HL-60 (cell line): ENCODE measurements around the gene RAB3IP.

Source experiments
- DNase-seq, 2 experiments: peaks; one replicate each; pipeline ENCODE4 v3.0.0-alpha.2; 2010 to 2020; ENCODE audit warnings: low read depth in 1 of 2, low spot score in 1 of 2
- H3K27ac ChIP-seq: fragments of 250-450 bp; sonication (Bioruptor Pico); replicated peaks from 2 replicates; pipeline ENCODE4 v1.5.1; 2020; ENCODE audit warnings: mild to moderate bottlenecking, moderate library complexity
- H3K27me3 ChIP-seq: fragments of 250-450 bp; sonication (Bioruptor Pico); 2 replicates; pipeline ENCODE4 v1.5.1; 2021; ENCODE audit warnings: mild to moderate bottlenecking, moderate library complexity; ENCODE audit not compliant: insufficient read depth, poor library complexity, severe bottlenecking
- H3K4me3 ChIP-seq: replicated peaks from 2 replicates; pipeline ENCODE4 v1.5.1; 2011; ENCODE audit warnings: mild to moderate bottlenecking, control low read depth, low read length; ENCODE audit not compliant: insufficient read depth
- CTCF ChIP-seq: IDR thresholded peaks from one replicate; pipeline ENCODE4 v1.5.1; 2011; ENCODE audit warnings: low read length, control low read depth, inconsistent platforms; ENCODE audit not compliant: insufficient read depth
- GABPA ChIP-seq: IDR thresholded peaks from 2 replicates; pipeline ENCODE4 v1.6.1; 2012; ENCODE audit warnings: low read depth
- POLR2AphosphoS5 ChIP-seq: IDR thresholded peaks from 2 replicates; pipeline ENCODE4 v1.6.1; 2012; ENCODE audit warnings: low read depth
- SPI1 ChIP-seq: IDR thresholded peaks from 2 replicates; pipeline ENCODE4 v1.6.1; 2012; ENCODE audit warnings: low read depth, mild to moderate bottlenecking, borderline replicate concordance
- TF ChIP-seq, protein P1 (sequence below): IDR thresholded peaks from 2 replicates; pipeline ENCODE4 v1.6.1; 2012; ENCODE audit warnings: low read depth; ENCODE audit not compliant: insufficient replicate concordance

The RAB3IP gene

DNA sequence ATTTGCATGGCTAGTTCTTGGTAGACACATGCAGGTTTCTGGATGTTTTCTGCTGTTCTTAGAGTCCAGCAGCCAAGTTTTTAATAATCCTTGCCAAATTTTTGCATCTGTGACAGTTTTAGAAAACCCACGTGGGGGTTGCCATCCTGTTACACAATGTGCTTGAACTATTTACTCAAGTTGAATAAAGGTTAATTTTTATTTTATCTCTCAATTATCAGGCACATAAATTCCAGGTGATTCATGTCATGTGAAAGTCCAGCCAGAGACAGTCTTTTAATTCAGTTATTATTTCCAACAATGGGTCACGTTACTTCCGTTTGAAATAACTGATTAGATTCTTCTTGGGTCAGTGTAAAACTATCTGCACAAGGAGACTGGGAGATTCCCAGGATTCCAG lies 102.1 kb downstream of the RAB3IP start:
- H3K4me3 ChIP-seq: no peak overlapping the region
- H3K27me3 ChIP-seq: no peaks in the 10 kb centered on the region
- DNase-seq: no peak
- TF ChIP-seq, protein P1, sequence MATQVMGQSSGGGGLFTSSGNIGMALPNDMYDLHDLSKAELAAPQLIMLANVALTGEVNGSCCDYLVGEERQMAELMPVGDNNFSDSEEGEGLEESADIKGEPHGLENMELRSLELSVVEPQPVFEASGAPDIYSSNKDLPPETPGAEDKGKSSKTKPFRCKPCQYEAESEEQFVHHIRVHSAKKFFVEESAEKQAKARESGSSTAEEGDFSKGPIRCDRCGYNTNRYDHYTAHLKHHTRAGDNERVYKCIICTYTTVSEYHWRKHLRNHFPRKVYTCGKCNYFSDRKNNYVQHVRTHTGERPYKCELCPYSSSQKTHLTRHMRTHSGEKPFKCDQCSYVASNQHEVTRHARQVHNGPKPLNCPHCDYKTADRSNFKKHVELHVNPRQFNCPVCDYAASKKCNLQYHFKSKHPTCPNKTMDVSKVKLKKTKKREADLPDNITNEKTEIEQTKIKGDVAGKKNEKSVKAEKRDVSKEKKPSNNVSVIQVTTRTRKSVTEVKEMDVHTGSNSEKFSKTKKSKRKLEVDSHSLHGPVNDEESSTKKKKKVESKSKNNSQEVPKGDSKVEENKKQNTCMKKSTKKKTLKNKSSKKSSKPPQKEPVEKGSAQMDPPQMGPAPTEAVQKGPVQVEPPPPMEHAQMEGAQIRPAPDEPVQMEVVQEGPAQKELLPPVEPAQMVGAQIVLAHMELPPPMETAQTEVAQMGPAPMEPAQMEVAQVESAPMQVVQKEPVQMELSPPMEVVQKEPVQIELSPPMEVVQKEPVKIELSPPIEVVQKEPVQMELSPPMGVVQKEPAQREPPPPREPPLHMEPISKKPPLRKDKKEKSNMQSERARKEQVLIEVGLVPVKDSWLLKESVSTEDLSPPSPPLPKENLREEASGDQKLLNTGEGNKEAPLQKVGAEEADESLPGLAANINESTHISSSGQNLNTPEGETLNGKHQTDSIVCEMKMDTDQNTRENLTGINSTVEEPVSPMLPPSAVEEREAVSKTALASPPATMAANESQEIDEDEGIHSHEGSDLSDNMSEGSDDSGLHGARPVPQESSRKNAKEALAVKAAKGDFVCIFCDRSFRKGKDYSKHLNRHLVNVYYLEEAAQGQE: no peak
- TF ChIP-seq POLR2AphosphoS5 (no peak), GABPA (no peak), SPI1 (no peak), CTCF (no peak)
- H3K27ac ChIP-seq: no peak overlapping the region

DNA sequence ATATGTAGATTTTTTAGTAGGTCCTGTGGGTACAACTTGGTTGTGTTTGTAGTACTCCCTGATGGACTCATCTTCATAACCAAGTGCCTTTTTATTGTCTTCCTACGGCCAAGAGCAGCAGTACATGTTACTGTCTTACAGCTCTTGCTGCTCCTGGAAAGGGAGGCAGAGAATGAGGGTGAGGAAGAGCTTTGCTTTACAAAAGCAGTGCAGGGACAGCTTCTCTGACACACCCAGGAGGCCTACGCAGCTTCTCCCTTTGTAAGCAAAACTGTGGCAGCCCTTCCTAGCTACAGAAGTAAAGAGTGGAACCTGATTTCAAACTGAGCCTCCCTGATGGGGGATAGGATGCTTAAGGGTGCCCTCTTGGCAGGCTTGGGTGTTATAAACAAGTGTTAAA lies 104.9 kb downstream of the RAB3IP start:
- DNase-seq: no peak
- no peak overlapping the region for H3K4me3 ChIP-seq
- H3K27ac ChIP-seq: no peak overlapping the region
- TF ChIP-seq, protein P1: no peak
- TF ChIP-seq CTCF: no peak
- no peak for TF ChIP-seq GABPA
- TF ChIP-seq SPI1: no peak
- TF ChIP-seq POLR2AphosphoS5: no peak
- H3K27me3 ChIP-seq: no peaks in the 10 kb centered on the region

DNA sequence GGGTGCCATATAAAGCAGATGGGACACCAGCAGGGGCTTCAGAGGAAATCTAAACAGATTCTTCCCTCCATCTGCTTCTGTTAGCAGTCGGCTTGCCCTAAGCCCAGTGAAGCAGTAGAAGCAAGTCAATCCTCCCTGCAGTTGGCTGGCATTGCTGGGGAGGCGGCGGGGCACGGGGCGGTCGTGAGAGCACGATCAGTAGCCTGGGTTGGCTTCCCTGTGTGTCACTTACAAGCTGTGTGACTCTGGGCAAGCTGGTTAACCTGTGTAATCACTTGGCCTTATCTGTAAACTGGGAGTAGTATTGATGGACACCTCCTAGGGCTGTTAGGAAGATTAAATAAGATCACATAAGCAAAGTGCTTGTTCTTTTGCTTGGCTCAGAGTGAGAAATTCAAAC lies 105.8 kb downstream of the RAB3IP start:
- Histone ChIP-seq H3K4me3 (no peak overlapping the region), H3K27me3 (no peaks in the 10 kb centered on the region), H3K27ac (no peak overlapping the region)
- no peak for TF ChIP-seq GABPA
- TF ChIP-seq POLR2AphosphoS5: no peak
- no peak for TF ChIP-seq CTCF
- TF ChIP-seq, protein P1: no peak
- no peak for TF ChIP-seq SPI1
- no peak for DNase-seq
